KMS-11 (cell line): Measurements from ENCODE around the gene PARVG.

Experiments
- H2AFZ ChIP-seq: fragments of 200-600 bp; sonication (generic); 2 replicates; pipeline ENCODE4 v1.6.1; 2016; ENCODE audit warnings: antibody characterized with exemption, mixed run types, low read depth
- H3K27ac ChIP-seq: fragments of 200-600 bp; sonication (generic); 2 replicates; pipeline ENCODE4 v1.6.1; 2016; ENCODE audit warnings: mild to moderate bottlenecking, mixed run types
- H3K27me3 ChIP-seq: fragments of 200-600 bp; sonication (generic); 2 replicates; pipeline ENCODE4 v1.6.1; 2017; ENCODE audit warnings: mild to moderate bottlenecking, low read depth, mixed run types, moderate library complexity; ENCODE audit not compliant: insufficient read depth
- H3K36me3 ChIP-seq: fragments of 200-600 bp; sonication (generic); 2 replicates; pipeline ENCODE4 v1.6.1; 2017; ENCODE audit warnings: mild to moderate bottlenecking, mixed run types; ENCODE audit not compliant: insufficient read depth
- H3K4me1 ChIP-seq: fragments of 200-600 bp; sonication (generic); 2 replicates; pipeline ENCODE4 v1.6.1; 2016; ENCODE audit warnings: mild to moderate bottlenecking, low read depth, mixed run types; ENCODE audit not compliant: poor library complexity, severe bottlenecking
- H3K4me2 ChIP-seq: fragments of 200-600 bp; sonication (generic); 2 replicates; pipeline ENCODE4 v1.7.0; 2016; ENCODE audit warnings: mild to moderate bottlenecking, mixed run types
- H3K4me3 ChIP-seq: fragments of 200-600 bp; sonication (generic); IDR thresholded peaks from 2 replicates; pipeline ENCODE4 v1.6.1; 2017; ENCODE audit warnings: low read depth, low read length, mixed read lengths; ENCODE audit not compliant: insufficient read depth
- H3K79me2 ChIP-seq: fragments of 200-600 bp; sonication (generic); 2 replicates; pipeline ENCODE4 v1.6.1; 2016; ENCODE audit warnings: low read depth, mixed run types; ENCODE audit not compliant: insufficient read depth
- H3K9ac ChIP-seq: fragments of 200-600 bp; sonication (generic); 2 replicates; pipeline ENCODE4 v1.6.1; 2016; ENCODE audit warnings: mild to moderate bottlenecking, mixed run types
- H4K20me1 ChIP-seq: fragments of 200-600 bp; sonication (generic); 2 replicates; pipeline ENCODE4 v1.6.1; 2016; ENCODE audit warnings: mild to moderate bottlenecking, mixed run types; ENCODE audit not compliant: insufficient read depth
- CTCF ChIP-seq: fragments of 200-600 bp; sonication (generic); conservative IDR thresholded peaks from 2 replicates; pipeline ENCODE4 v1.6.1; 2017; ENCODE audit warnings: low read depth, mild to moderate bottlenecking, antibody characterized with exemption, low read length, moderate library complexity, mixed read lengths

The PARVG gene

GRCh38 chr22:44248926-44249325 is 68.2 kb downstream of the PARVG start:
- Histone ChIP-seq H2AFZ (no peak overlapping the region), H3K9ac (no peak overlapping the region), H4K20me1 (no peaks in the 10 kb centered on the region), H3K4me3 (no peak overlapping the region), H3K27ac (no peak overlapping the region), H3K36me3 (no peaks in the 10 kb centered on the region), H3K79me2 (no peaks in the 10 kb centered on the region), H3K4me2 (no peak overlapping the region), H3K4me1 (no peaks in the 10 kb centered on the region), H3K27me3 (peaks cover 5% of the 10 kb centered on the region; the same call in 1 of the 2 replicates)
- no peak for TF ChIP-seq CTCF

GRCh38 chr22:44249376-44250147 is 68.8 kb downstream of the PARVG start:
- no peak overlapping the region for H3K4me3 ChIP-seq
- H3K9ac ChIP-seq = no peak overlapping the region
- TF ChIP-seq CTCF = no peak
- no peaks in the 10 kb centered on the region for H3K36me3 ChIP-seq
- no peaks in the 10 kb centered on the region for H4K20me1 ChIP-seq
- no peak overlapping the region for H3K27ac ChIP-seq
- H3K4me1 ChIP-seq = no peaks in the 10 kb centered on the region
- no peak overlapping the region for H3K4me2 ChIP-seq
- H2AFZ ChIP-seq = no peak overlapping the region
- peaks cover 5% of the 10 kb centered on the region; the same call in 1 of the 2 replicates for H3K27me3 ChIP-seq
- H3K79me2 ChIP-seq = no peaks in the 10 kb centered on the region

GRCh38 chr22:44254811-44255210 is 74.1 kb downstream of the PARVG start:
- no peak overlapping the region for H3K4me3 ChIP-seq
- no peaks in the 10 kb centered on the region for H3K36me3 ChIP-seq
- no peak overlapping the region for H3K9ac ChIP-seq
- no peak overlapping the region for H2AFZ ChIP-seq
- no peak overlapping the region for H3K27ac ChIP-seq
- TF ChIP-seq CTCF = no peak
- peaks cover 5% of the 10 kb centered on the region; the same call in 1 of the 2 replicates for H3K27me3 ChIP-seq
- H3K79me2 ChIP-seq = no peaks in the 10 kb centered on the region
- H3K4me1 ChIP-seq = no peaks in the 10 kb centered on the region
- H4K20me1 ChIP-seq = no peaks in the 10 kb centered on the region
- H3K4me2 ChIP-seq = no peak overlapping the region

- no peaks in the 10 kb centered on the region for H3K4me1 ChIP-seq
- no peaks in the 10 kb centered on the region; the same call in 1 of the 2 replicates for H3K27me3 ChIP-seq
- H3K36me3 ChIP-seq = no peaks in the 10 kb centered on the region
- no peaks in the 10 kb centered on the region for H3K79me2 ChIP-seq
- TF ChIP-seq CTCF = no peak
- no peak overlapping the region for H3K4me2 ChIP-seq
- H3K27ac ChIP-seq = no peak overlapping the region
- no peak overlapping the region for H3K4me3 ChIP-seq
- no peak overlapping the region for H2AFZ ChIP-seq
- no peaks in the 10 kb centered on the region for H4K20me1 ChIP-seq
- H3K9ac ChIP-seq = no peak overlapping the region
Observed at GRCh38 chr22:44256085-44256484, 75.4 kb downstream of the PARVG start.
